A673 (cell line): ENCODE measurements around the gene SDR42E1.

Experiments
- CTCF ChIP-seq: fragments of 300-800, 200-600 bp; sonication (generic); conservative IDR thresholded peaks from 2 replicates; pipeline ENCODE4 v1.5.1; 2017; ENCODE audit warnings: low read depth, mild to moderate bottlenecking, antibody characterized with exemption, low read length, moderate library complexity, mixed read lengths
- EZH2 ChIP-seq: fragments of 200-600 bp; sonication (generic); IDR thresholded peaks from 2 replicates; pipeline ENCODE4 v1.6.1; 2017; ENCODE audit warnings: borderline replicate concordance, low read depth, mild to moderate bottlenecking, mixed read lengths, antibody characterized with exemption, low read length; ENCODE audit not compliant: poor library complexity, severe bottlenecking

- TF ChIP-seq CTCF (no peak), EZH2 (no peak)
Measured at GRCh38 chr16:82004601-82005000, 6.7 kb downstream of the SDR42E1 start.
